NCI-H1436 treated with DMSO at 0.1 percent for 48 hours (cell line): Measurements from ENCODE around the gene VPS33B.
A peak's percentile ranks its signal among the peaks of the same experiment; 100 is the strongest.

Experiments
- DNase-seq: peaks from one replicate; lab custom pipeline; 2025; lab: John Stamatoyannopoulos, UW

VPS33B gene

GRCh38 chr15:90974216-90974615, 48.2 kb downstream of the VPS33B start:
- DNase-seq = no peak

GRCh38 chr15:90972133-90972532, 50.3 kb downstream of the VPS33B start:
- DNase-seq = no peak

- DNase-seq = no peak
Measured at GRCh38 chr15:90970274-90970673, 52.1 kb downstream of the VPS33B start.

- DNase-seq = no peak
Measured at GRCh38 chr15:90968434-90968833, 54.0 kb downstream of the VPS33B start.

- DNase-seq = no peak
Measured at GRCh38 chr15:90967206-90967605, 55.2 kb downstream of the VPS33B start.

- no peak for DNase-seq
Measured at GRCh38 chr15:90966262-90966661, 56.1 kb downstream of the VPS33B start.

GRCh38 chr15:90962021-90962420, 60.4 kb downstream of the VPS33B start:
- DNase-seq = no peak

GRCh38 chr15:90960298-90961091, 61.9 kb downstream of the VPS33B start:
- DNase-seq = no peak

GRCh38 chr15:90959894-90960293, 62.5 kb downstream of the VPS33B start:
- no peak for DNase-seq

GRCh38 chr15:90959028-90959595, 63.3 kb downstream of the VPS33B start:
- DNase-seq = no peak

GRCh38 chr15:90957791-90958190, 64.6 kb downstream of the VPS33B start:
- no peak for DNase-seq

- DNase-seq = no peak
Measured at GRCh38 chr15:90957031-90957790, 65.2 kb downstream of the VPS33B start.

- DNase-seq = no peak
Measured at GRCh38 chr15:90956274-90957030, 65.9 kb downstream of the VPS33B start.

GRCh38 chr15:90955624-90956273, 66.6 kb downstream of the VPS33B start:
- no peak for DNase-seq

GRCh38 chr15:90954712-90955623, 67.4 kb downstream of the VPS33B start, which contains the start of gene RCCD1:
Gene RCCD1 (plus strand): TSS chr15:90954884. CDS start chr15:90956735, 1,851 bp downstream.
- DNase-seq = peak; percentile 80

- DNase-seq = no peak
Measured at GRCh38 chr15:90953947-90954711, 68.3 kb downstream of the VPS33B start.

- DNase-seq = no peak
Measured at GRCh38 chr15:90952901-90953677, 69.3 kb downstream of the VPS33B start.

- DNase-seq = no peak
Measured at GRCh38 chr15:90950676-90951075, 71.7 kb downstream of the VPS33B start.
